Heart right ventricle (tissue), 16 donors: ENCODE results near the gene CALY. TPM values are rescaled to one million over a fixed set of nuclear protein-coding genes. Genes with fewer than 3 reads are reported as not detected.

Experiments
- ATAC-seq, 8 donors: fragments of 200-7000 bp; cut with Tn5 transposase; one replicate each; pipeline ENCODE4 v1.9.1; 2020; ENCODE audit warnings: mild to moderate bottlenecking in 8 of 8, moderate library complexity in 8 of 8, moderate number of reproducible peaks in 1 of 8
- DNase-seq, 2 donors: peaks; one replicate each; pipeline ENCODE4 v3.0.0-alpha.2; 2020
- H3K27ac ChIP-seq, 10 donors: fragments of 200-600 bp; sonication (generic) in 2 of 10; one replicate each; pipeline versions ENCODE4 v1.5.0 to v1.8.0; 2020 to 2022; ENCODE audit warnings: mild to moderate bottlenecking in 3 of 10
- H3K27me3 ChIP-seq, 7 donors: fragments of 200-600 bp; one replicate each; pipeline ENCODE4 v1.8.0; 2021 to 2022; ENCODE audit warnings: mild to moderate bottlenecking in 2 of 7
- H3K36me3 ChIP-seq, 9 donors: fragments of 200-600 bp; sonication (generic) in 1 of 9; one replicate each; pipeline versions ENCODE4 v1.5.0 to v1.8.0; 2020 to 2022; ENCODE audit warnings: mild to moderate bottlenecking in 2 of 9
- H3K4me1 ChIP-seq, 9 donors: fragments of 200-600 bp; sonication (generic) in 1 of 9; one replicate each; pipeline versions ENCODE4 v1.5.0 to v1.8.0; 2020 to 2022; ENCODE audit warnings: mild to moderate bottlenecking in 4 of 9
- H3K4me3 ChIP-seq, 10 donors: fragments of 200-600 bp; sonication (generic) in 2 of 10; one replicate each; pipeline versions ENCODE4 v1.5.0 to v1.8.0; 2020 to 2022; ENCODE audit warnings: mild to moderate bottlenecking in 7 of 10, moderate library complexity in 2 of 10
- H3K9me3 ChIP-seq, 11 donors: fragments of 200-600 bp in 10 of 11; sonication (generic) in 2 of 11; one replicate each; pipeline versions ENCODE4 v1.5.0 to v1.8.0; 2013 to 2022; ENCODE audit warnings: mild to moderate bottlenecking in 2 of 11, control low read depth in 1 of 11, moderate library complexity in 1 of 11
- WGBS, 2 donors: extraction: QIAGEN DNeasy Blood & Tissue Kit; methylation state at CpG; one replicate each; pipeline ENCODE4 v1.1.7; 2013; ENCODE audit warnings: inconsistent platforms in 1 of 2; 5-methylcytosine and 5-hydroxymethylcytosine counted together
- intact Hi-C, 10 donors: fragments of 100-400 bp; cut with DNase I; formaldehyde crosslinking; loops; one replicate each; pipeline versions ENCODE4 v1.11.1 to v1.14.2; 2022
- polyA plus RNA-seq, 2 donors: library from polyadenylated mRNA; stranded (reverse); fragments of 200-250 nt; gene quantifications; one replicate each; pipeline ENCODE4 v1.2.3, GENCODE V29; 2013
- total RNA-seq, 10 donors: library from RNA; stranded (reverse); fragmentation: NEBNext Ultra II Directional in 3 of 10; extraction: Animal tissue kit (Norgen Biotek cat#: 25700) in 3 of 10; gene quantifications; one replicate each; pipeline versions ENCODE4 v1.2.1 to v1.2.4, GENCODE V29; 2021 to 2023
- TF ChIP-seq, protein P1 (sequence below), 9 donors: fragments of 200-600 bp; sonication (generic) in 2 of 9; IDR thresholded peaks; one replicate each; pipeline versions ENCODE4 v1.5.0 to v1.8.0; 2021 to 2022; ENCODE audit warnings: antibody characterized with exemption in 9 of 9, mild to moderate bottlenecking in 5 of 9, moderate library complexity in 1 of 9
- donor health status: Arrhythmogenic right ventricular cardiomyopathy.
- donor health status: ischemic (EF 13 %, LVEDD 7.1; RV severe dilation, severe dysfunction).
- donor health status: healthy with polysubstance abuse.
- donor health status: DM: no; HTN: yes; CAD: no.
- donor health status: DM: no; HTN: no; CAD: no.
- donor health status: ischemic (EF 25% LVEDD 6.9; RV normal size, moderate dysfunction).
- donor health status: ischemic (EF 25% LVEDD 5.7; RV mildly dilated, moderate dysfunction).
- donor health status: healthy.
- donor health status: DM: yes; HTN: yes; CAD: no.
- donor health status: Ischemic cardiomyopathy.
- donor health status: ischemic (EF 35%, LVEDD 5.7; RV mildly dilated, moderate dysfunction).
- donor health status: nonischemic (EF 11% LVEDD 7.7; RV severe dilation, severe dysfunction).
- donor health status: DM: yes; HTN: yes; CAD: no.
- donor health status: PGD.
- donor health status: ischemic (EF 29% LVEDD 5.4; RV normal size, mild dysfunction).
- donor health status: nonischemic (EF 23%, LVEDD 6.1; RV moderate dilation, normal function).

CALY gene
- total and polyA plus RNA-seq, 12 donors: 0.09 to 0.77 TPM; not detected in 10

DNA sequence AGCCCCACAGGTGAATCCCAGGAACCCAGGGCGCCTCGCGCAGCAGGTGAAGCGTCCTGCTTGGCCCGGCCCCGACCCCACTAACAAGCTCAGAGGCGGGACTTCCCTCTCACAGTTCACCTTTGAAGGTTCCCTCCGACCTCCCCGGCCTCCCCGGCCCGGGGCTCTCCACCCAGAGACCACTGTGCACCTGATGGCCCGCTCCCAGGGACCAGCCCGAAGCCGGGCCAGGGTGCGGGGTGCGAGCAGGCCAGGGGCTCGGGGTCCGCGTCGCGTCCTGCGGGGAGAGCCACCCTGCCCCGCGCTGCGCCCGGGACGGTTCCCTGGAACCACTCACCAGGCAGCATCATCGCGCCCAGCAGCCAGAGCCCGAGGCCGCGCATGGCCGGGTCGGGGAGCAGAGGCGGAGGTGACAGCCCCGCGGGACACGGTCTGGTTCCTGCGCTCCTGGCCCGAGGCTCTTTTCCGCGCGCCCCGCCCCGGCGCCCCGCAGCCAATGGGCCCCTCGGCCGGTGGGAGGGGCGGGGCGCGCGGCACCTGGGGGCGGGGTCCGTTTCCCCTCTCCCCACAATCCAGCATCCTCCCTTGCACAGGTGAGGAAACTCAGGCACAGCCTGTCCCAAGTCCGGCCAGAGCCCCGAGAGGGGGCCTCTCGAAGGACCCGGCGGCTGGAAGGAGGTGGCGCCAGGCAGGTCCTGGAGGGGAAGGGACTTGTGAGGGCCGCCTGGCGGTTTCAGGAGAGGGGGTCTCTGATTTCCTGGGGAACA, 60.1 kb downstream of the CALY start, which contains the start of gene ADAM8:
TSS of gene ADAM8 (minus strand) at position 434 of the 767 bp plus-strand sequence. CDS start at position 383, 51 bp downstream.
- peak in 3 of 8 donors; percentile 8 to 32 (median 11) for ATAC-seq
- peak within 1 kb of the TSS in 2 of 10 donors; percentile 66 to 94 for H3K27ac ChIP-seq
- intact Hi-C loops: no loop called here
- peaks cover 0 to 62% (median 13%) of the 10 kb centered on the region in 9 donors for H3K4me1 ChIP-seq
- H3K4me3 ChIP-seq: peak within 1 kb of the TSS in 6 of 10 donors; percentile 15 to 54 (median 27)
- H3K36me3 ChIP-seq: peaks cover 0 to 47% (median 13%) of the 10 kb centered on the region in 9 donors
- H3K27me3 ChIP-seq: peaks cover 0 to 33% (median 27%) of the 10 kb centered on the region in 7 donors
- DNase-seq: peak in 1 of 2 donors; percentile 48
- TF ChIP-seq, protein P1, sequence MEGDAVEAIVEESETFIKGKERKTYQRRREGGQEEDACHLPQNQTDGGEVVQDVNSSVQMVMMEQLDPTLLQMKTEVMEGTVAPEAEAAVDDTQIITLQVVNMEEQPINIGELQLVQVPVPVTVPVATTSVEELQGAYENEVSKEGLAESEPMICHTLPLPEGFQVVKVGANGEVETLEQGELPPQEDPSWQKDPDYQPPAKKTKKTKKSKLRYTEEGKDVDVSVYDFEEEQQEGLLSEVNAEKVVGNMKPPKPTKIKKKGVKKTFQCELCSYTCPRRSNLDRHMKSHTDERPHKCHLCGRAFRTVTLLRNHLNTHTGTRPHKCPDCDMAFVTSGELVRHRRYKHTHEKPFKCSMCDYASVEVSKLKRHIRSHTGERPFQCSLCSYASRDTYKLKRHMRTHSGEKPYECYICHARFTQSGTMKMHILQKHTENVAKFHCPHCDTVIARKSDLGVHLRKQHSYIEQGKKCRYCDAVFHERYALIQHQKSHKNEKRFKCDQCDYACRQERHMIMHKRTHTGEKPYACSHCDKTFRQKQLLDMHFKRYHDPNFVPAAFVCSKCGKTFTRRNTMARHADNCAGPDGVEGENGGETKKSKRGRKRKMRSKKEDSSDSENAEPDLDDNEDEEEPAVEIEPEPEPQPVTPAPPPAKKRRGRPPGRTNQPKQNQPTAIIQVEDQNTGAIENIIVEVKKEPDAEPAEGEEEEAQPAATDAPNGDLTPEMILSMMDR (IDR thresholded peaks at IDR 0.05): no peak
- no peaks in the 10 kb centered on the region for H3K9me3 ChIP-seq
- WGBS, 2 donors: 8% methylated on average over 61 to 63 of the region's 63 CpGs

DNA sequence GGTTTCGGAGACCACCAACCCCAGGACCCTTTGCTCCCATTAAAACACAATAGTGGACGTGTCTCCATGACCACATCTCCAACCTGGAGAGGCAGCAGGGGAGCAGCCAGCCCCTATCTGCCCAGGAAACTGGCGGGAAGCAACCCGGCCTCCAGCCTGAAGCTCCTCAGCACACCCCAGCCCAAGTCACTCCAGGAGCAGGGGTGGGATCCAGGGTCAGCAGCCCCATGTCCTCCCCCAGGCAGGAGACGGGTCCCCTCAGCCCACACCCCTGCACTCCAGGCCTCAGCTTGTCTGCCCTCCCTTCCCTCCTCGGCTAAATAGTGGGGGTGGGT, 60.6 kb downstream of the CALY start:
- H3K4me3 ChIP-seq: peak overlapping the region in 6 of 10 donors; percentile 15 to 54 (median 27)
- no peak for ATAC-seq
- peaks cover 0 to 62% (median 13%) of the 10 kb centered on the region in 9 donors for H3K4me1 ChIP-seq
- peaks cover 0 to 33% (median 27%) of the 10 kb centered on the region in 7 donors for H3K27me3 ChIP-seq
- H3K36me3 ChIP-seq: peaks cover 0 to 47% (median 8%) of the 10 kb centered on the region in 9 donors
- H3K27ac ChIP-seq: peak overlapping the region in 2 of 10 donors; percentile 66 to 94
- no peaks in the 10 kb centered on the region for H3K9me3 ChIP-seq
- intact Hi-C loops: no loop called here
- DNase-seq: no peak
- TF ChIP-seq, protein P1 (IDR thresholded peaks at IDR 0.05): no peak
- 33 to 34% methylated on average over 6 of the region's 6 CpGs for WGBS, 2 donors

DNA sequence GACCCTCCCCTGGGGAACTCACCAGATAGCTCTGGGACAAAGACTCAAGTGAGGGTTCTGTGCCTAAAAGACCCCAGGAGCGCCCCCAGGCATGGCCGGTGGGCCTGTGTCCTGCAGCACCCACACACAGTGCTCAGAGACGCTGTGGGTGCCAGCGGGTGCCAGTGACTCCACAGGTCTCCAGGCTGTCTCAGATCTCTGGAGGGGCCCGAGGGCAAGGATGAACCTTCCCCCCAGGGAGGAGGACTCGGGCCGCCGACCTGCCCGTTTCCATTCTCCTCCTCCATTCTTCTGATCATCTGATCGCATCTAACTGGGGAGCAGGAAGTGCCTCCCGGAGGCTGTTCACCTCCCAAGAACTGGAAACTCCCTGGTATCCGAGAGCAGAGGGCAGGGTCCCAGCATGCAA, 61.0 kb downstream of the CALY start:
- 37 to 43% methylated on average over 12 of the region's 12 CpGs for WGBS, 2 donors
- peaks cover 0 to 33% (median 27%) of the 10 kb centered on the region in 7 donors for H3K27me3 ChIP-seq
- intact Hi-C loops: no loop called here
- no peak for ATAC-seq
- peaks cover 0 to 62% (median 13%) of the 10 kb centered on the region in 9 donors for H3K4me1 ChIP-seq
- peak overlapping the region in 4 of 10 donors; percentile 20 to 54 (median 29) for H3K4me3 ChIP-seq
- H3K27ac ChIP-seq: peak overlapping the region in 2 of 10 donors; percentile 66 to 94
- H3K9me3 ChIP-seq: no peaks in the 10 kb centered on the region
- no peak for DNase-seq
- peaks cover 0 to 50% (median 8%) of the 10 kb centered on the region in 9 donors for H3K36me3 ChIP-seq
- TF ChIP-seq, protein P1 (IDR thresholded peaks at IDR 0.05): no peak

DNA sequence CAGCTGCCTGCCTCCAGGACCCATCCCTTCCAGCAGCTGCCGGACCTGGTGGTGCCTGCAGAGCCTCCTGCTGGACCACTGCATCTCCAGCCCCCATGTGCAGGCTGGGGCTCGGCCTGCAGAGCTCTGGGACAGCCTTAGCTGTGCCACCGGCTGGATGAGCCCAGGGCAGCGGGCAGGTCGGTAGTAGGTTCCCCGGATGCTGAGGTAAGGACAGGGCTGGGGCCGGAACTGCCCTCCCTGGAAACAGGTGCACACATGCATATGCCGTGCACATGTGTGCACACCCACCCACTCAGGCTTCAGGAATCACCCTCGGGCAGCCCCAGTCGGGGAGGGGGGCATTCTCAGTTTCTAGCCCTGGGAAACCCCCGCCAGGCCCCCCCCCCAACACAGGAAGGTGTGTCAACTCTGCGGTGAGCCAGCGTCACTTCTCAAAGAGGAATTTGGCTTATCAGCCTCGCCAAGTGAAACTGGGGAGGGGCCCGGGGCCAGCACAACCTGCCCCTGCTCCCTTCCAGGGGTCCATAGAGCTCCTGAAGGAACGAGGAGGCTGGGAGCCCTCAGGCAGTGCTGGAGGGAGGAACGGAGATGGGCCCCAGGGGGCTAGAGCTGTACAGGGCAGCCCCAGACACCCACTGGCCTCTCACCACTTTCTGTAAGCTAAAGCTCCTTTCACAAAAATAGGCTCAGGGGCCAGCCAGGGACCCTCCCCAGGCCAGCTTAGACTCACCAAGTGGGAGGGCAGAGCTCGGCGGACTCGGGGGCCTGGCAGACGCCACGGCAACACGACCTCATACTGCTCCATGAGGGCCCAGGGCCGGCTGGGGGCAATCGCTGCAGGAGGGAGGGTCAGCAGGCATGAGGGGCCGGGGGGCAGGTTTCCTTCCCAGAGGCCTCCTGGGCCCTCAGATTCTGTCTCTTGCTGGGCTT, 61.7 kb downstream of the CALY start:
- no peaks in the 10 kb centered on the region for H3K9me3 ChIP-seq
- ATAC-seq (no peak), DNase-seq (no peak)
- H3K27me3 ChIP-seq: peaks cover 0 to 33% (median 27%) of the 10 kb centered on the region in 7 donors
- intact Hi-C loops: no loop called here
- peaks cover 0 to 50% (median 8%) of the 10 kb centered on the region in 9 donors for H3K36me3 ChIP-seq
- TF ChIP-seq, protein P1 (IDR thresholded peaks at IDR 0.05): no peak
- peak overlapping the region in 2 of 10 donors; percentile 66 to 94 for H3K27ac ChIP-seq
- H3K4me3 ChIP-seq: peak overlapping the region in 3 of 10 donors; percentile 27 to 54 (median 31)
- peaks cover 0 to 56% (median 13%) of the 10 kb centered on the region in 9 donors for H3K4me1 ChIP-seq
- WGBS, 2 donors: 38 to 41% methylated on average over 26 of the region's 26 CpGs
